ENCODE measurements around the gene TGFB1I1. TPM values are rescaled to one million over a fixed set of nuclear protein-coding genes. Genes with fewer than 3 reads are reported as not detected.

Gene TGFB1I1
- total RNA-seq, 1 donor from 2014 or later = 2.6 TPM

DNA sequence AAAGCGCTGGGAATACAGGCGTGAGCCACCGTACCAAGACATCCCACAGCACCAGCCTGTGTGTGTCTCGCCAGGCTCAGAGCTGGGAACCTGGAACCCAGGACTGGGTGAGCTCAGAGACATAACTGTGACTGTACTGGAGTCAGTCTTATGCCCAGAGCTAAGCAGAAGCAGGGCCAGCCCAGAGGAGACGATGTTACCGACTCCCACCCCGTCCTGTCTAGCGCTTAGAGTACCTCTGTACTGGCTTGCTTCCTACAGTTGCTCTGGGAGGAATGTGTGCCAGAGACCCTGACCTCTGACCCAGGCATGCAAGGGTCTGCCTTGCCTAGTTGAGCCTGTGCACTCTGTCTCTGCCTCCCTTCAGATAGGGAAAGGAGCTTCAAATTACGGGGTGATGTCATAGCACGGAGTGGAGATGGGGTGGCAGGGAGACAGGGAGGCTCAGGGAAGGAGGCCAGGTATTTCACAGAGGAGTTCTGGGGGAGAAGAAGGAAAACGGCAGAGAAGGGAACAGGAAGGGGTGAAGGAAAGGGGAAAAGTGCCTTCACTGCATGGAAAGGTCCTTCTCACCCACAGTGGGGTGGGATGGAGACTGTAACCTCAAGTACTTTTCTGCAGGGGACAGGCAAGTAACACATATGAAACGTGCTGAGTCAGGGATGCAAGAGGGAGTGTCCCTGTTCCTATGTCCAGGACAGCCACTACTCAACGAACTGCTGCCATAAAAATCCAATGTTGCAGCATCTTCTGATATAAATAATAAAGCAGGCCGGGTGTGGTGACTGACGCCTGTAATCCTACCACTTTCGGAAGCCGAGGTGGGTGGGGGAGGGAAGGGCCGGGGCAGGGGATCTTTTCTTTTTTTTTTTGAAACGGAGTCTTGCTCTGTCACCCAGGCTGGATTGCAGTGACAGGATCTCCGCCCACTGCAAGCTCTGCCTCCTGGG is 18.4 kb upstream of the TGFB1I1 start:
- ATAC-seq (ENCODE audit: low read depth) = no peak
- Mint-ChIP-seq H3K4me1 (peaks cover 43% of the 10 kb centered on the region), H3K36me3 (ENCODE audit: low read depth) (peaks cover 11% of the 10 kb centered on the region), H3K27ac (peak overlapping the region; percentile 25), H3K27me3 (no peaks in the 10 kb centered on the region), H3K4me3 (no peak overlapping the region), H3K9me3 (no peaks in the 10 kb centered on the region)
- ChIA-PET CTCF (interaction anchor here (1.3 kb wide), 1 partner anchor 11 kb away, joined by 3 read pairs; the partner anchor contains the start of gene ZNF843), POLR2A (no interaction called here)
- TF ChIP-seq, protein P1, sequence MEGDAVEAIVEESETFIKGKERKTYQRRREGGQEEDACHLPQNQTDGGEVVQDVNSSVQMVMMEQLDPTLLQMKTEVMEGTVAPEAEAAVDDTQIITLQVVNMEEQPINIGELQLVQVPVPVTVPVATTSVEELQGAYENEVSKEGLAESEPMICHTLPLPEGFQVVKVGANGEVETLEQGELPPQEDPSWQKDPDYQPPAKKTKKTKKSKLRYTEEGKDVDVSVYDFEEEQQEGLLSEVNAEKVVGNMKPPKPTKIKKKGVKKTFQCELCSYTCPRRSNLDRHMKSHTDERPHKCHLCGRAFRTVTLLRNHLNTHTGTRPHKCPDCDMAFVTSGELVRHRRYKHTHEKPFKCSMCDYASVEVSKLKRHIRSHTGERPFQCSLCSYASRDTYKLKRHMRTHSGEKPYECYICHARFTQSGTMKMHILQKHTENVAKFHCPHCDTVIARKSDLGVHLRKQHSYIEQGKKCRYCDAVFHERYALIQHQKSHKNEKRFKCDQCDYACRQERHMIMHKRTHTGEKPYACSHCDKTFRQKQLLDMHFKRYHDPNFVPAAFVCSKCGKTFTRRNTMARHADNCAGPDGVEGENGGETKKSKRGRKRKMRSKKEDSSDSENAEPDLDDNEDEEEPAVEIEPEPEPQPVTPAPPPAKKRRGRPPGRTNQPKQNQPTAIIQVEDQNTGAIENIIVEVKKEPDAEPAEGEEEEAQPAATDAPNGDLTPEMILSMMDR (IDR thresholded peaks at IDR 0.05) = no peak
- DNase-seq = no peak
- intact Hi-C loops (cut with micrococcal nuclease) = no loop called here

DNA sequence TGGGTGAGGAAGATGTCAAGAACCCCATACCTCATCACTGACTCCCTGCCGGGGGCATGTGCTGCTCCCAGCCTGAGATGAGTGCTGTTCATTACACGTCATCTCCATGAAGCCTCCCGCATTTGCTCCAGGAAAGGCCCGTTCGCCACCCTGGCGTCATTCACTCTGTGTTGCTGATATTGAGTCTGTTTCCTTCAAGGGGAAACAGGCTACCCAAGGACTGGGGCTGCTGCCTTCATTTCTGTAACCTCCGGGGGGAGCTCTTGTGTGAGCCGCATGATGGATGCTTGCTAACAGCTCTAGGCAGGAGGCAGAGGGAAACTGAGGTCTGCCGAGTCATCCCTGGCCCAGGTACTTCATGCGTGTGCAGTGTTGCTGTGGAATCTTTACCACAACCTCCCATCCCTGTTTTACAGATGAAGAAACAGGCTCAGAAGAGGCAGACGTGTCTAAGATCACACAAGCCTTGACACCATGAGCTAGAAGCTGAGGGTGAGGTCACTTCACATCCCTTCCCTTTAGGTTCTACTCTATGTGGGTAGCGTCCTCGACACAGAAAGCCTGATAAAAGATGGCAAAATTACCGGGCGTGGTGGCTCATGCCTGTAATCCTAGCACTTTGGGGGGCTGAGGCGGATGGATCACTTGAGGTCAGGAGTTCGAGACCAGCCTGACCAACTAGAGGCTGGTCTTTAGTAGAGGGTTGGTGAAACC is 16.2 kb upstream of the TGFB1I1 start:
- H3K27me3 Mint-ChIP-seq = no peaks in the 10 kb centered on the region
- peak overlapping the region; percentile 42 for H3K27ac Mint-ChIP-seq
- intact Hi-C loops (cut with micrococcal nuclease) = loop anchor here (5.0 kb wide), 2 partner anchors 242 to 257 kb away; a partner anchor contains a TSS
- peak overlapping the region; percentile 3 for H3K4me3 Mint-ChIP-seq
- no peak for DNase-seq
- H3K36me3 Mint-ChIP-seq (ENCODE audit: low read depth) = peaks cover 16% of the 10 kb centered on the region
- CTCF ChIA-PET = interaction anchor here (1.0 kb wide), 1 partner anchor 471 kb away, joined by 3 read pairs; the partner anchor contains the start of gene HSD3B7
- POLR2A ChIA-PET = interaction anchor here (0.6 kb wide), 1 partner anchor 53 kb away, joined by 3 read pairs; the partner anchor contains the start of gene RUSF1
- H3K4me1 Mint-ChIP-seq = peaks cover 53% of the 10 kb centered on the region
- TF ChIP-seq, protein P1 (IDR thresholded peaks at IDR 0.05) = no peak
- no peak for ATAC-seq (ENCODE audit: low read depth)
- H3K9me3 Mint-ChIP-seq = no peaks in the 10 kb centered on the region

DNA sequence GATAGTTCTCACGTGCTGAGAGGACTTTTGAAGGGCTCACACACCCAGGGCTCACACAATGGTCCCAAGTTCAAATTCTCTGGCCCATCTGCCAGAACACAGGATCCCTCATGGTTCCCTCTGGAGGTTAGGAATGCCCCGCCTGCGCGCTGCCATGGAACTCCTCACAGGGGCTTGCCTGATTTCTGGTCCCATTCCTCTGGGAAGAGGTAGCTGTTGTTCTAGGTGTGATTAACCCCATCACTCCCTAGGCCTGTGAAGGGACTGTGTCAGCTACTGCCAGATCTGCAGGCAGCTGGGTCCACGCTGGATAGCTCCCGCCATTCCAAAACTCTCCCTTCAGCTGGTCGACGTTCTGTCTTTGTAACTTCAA is 15.0 kb upstream of the TGFB1I1 start:
- Mint-ChIP-seq H3K4me3 (peak overlapping the region; percentile 19), H3K27ac (no peak overlapping the region), H3K9me3 (no peaks in the 10 kb centered on the region), H3K36me3 (ENCODE audit: low read depth) (peaks cover 16% of the 10 kb centered on the region), H3K4me1 (peaks cover 54% of the 10 kb centered on the region), H3K27me3 (no peaks in the 10 kb centered on the region)
- DNase-seq (no peak), ATAC-seq (ENCODE audit: low read depth) (no peak)
- ChIA-PET CTCF (no interaction called here), POLR2A (interaction anchor here (1.2 to 1.6 kb wide), 2 partner anchors 256 to 339 kb away, joined by 3 to 7 read pairs; partner anchors contain the start of gene KAT8)
- TF ChIP-seq, protein P1 (IDR thresholded peaks at IDR 0.05) = no peak
- intact Hi-C loops (cut with micrococcal nuclease) = loop anchor here (5.0 kb wide), 2 partner anchors 240 to 255 kb away; a partner anchor contains a TSS

DNA sequence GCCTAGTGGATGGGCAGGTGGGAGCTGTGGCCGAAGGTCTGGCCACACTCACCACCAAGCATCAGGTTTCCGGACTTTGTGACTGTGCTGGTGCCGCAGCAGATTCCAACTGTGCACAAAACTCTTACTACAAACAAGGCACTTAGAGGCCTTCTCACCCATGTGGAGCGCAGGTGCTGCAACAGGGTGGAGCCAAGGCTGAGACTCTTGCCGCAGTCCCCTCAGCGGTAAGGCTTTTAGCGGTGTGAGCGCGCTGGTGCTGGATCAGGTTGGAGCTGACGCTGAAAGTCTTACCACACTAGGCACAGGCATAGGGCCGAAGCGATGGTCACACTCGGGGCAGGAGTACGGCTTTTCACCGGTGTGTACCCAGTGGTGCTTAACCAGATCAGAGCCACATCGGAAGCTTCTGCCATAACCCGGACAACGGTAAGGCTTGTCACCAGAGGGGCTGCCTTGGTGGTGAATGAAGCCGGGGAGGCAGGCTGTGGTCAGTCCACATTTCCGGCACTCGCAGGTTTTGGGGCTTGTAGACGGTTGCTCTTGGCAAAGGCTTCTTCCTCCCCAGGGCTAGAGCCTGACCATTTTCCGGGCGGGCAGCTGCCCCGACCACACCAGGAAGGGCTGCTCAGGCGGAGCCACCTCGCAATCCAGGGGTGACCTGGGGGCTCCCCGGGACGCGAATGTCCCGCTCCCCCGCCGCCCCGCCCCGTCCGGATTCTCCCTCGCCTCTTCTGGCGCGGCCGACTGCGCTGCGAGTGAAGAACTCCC is 13.7 kb upstream of the TGFB1I1 start:
- POLR2A ChIA-PET = interaction anchor here (0.6 to 3.7 kb wide), 28 partner anchors 11 to 1274 kb away, joined by 3 to 35 read pairs (median 5); partner anchors contain the start of genes FUS, KAT8, PHKG2 and PRR14
- Mint-ChIP-seq H3K9me3 (no peaks in the 10 kb centered on the region), H3K36me3 (ENCODE audit: low read depth) (peaks cover 24% of the 10 kb centered on the region), H3K27me3 (no peaks in the 10 kb centered on the region), H3K27ac (peak overlapping the region; percentile 98), H3K4me1 (peaks cover 54% of the 10 kb centered on the region), H3K4me3 (peak overlapping the region; percentile 91)
- peak; percentile 45 for DNase-seq
- CTCF ChIA-PET = interaction anchor here (1.0 to 1.3 kb wide), 4 partner anchors 13 to 474 kb away, joined by 3 to 4 read pairs (median 4); partner anchors contain the start of gene ZNF267
- intact Hi-C loops (cut with micrococcal nuclease) = loop anchor here (2.0 to 5.0 kb wide), 4 partner anchors 15 to 341 kb away; partner anchors contain the start of genes KAT8 and ZNF843
- TF ChIP-seq, protein P1 (IDR thresholded peaks at IDR 0.05) = no peak
- ATAC-seq (ENCODE audit: low read depth) = no peak

All from activated B cell treated with CpG ODN at 0.5 μM for 24 hours (primary cell).